ENCODE data around the gene PPP1R14C.

PPP1R14C gene

DNA sequence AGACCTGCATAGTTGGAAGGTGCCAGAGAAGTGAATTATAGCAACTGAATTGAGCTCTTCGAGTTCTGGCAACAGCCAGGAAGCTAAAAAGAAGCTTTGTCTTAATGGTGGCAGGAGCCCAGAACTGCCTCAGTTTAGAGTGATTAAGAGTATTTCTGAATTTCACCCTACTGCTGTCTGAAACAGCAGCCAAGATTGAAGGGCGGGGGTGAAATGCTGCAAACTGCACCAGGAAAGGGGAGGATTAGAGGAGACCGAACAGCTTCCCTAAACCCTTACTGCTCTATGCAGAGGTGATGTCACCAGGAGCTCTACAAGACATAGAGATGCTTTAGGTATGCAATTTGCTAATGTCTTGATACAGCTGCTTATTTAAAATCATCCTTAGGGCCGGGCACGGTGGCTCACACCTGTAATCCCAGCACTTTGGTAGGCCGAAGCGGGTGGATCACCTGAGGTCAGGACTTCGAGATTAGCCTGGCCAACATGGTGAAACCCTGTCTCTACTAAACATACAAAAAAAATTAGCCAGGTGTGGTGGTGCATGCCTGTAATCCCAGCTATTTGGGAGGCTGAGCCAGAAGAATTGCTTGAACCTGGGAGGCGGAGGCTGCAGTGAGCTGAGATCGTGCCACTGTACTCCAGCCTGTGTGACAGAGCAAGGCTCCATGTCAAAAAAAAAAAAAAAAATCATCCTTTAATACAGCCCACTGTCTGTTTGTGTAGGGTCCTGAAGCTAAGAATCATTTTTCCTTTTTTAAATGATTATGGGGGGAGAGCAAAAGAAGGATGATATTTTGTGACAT is 134.3 kb downstream of the PPP1R14C start:
- H3K27me3 ChIP-seq (ENCODE audit: insufficient read depth, insufficient read length): no peaks in the 10 kb centered on the region
- no peak for DNase-seq (ENCODE audit: low read depth, low spot score)
- H3K4me3 ChIP-seq (ENCODE audit: insufficient read length, low read depth): no peak overlapping the region
- peaks cover 2% of the 10 kb centered on the region for H3K4me1 ChIP-seq (ENCODE audit: insufficient read depth, insufficient read length)
- H3K9ac ChIP-seq (ENCODE audit: insufficient read length, low read depth): no peak overlapping the region
- TF ChIP-seq YY1 (IDR thresholded peaks at IDR 0.05; ENCODE audit: insufficient read depth, insufficient read length) (no peak), ZNF274 (IDR thresholded peaks at IDR 0.05; ENCODE audit: low read depth, low read length) (no peak), SUZ12 (IDR thresholded peaks at IDR 0.05; ENCODE audit: extremely low read depth, insufficient read depth, insufficient read length) (no peak)
- no peaks in the 10 kb centered on the region for H3K36me3 ChIP-seq (ENCODE audit: insufficient read depth, insufficient read length, low read length)
- H3K9me3 ChIP-seq (ENCODE audit: insufficient read depth, low read length): no peaks in the 10 kb centered on the region

DNA sequence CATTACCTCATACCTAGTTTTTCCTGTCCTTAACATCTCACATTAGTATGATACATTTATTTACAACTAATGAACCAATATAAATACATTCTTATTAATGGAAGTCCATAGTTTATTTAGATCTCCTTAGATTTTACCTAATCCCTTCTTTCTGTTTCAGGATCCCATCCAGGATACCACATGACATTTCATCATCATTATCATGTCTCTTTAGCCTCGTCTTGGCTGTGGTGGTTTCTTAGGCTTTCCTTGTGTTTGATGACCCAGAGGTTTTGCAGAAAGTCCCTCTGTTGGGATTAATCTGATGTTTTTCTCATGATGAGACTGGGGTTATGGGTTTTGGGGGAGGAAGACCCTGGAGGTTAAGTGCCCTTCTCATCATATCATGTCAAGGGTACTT is 136.7 kb downstream of the PPP1R14C start:
- TF ChIP-seq SUZ12 (IDR thresholded peaks at IDR 0.05; ENCODE audit: extremely low read depth, insufficient read depth, insufficient read length) (no peak), ZNF274 (IDR thresholded peaks at IDR 0.05; ENCODE audit: low read depth, low read length) (no peak), YY1 (IDR thresholded peaks at IDR 0.05; ENCODE audit: insufficient read depth, insufficient read length) (no peak)
- no peak for DNase-seq (ENCODE audit: low read depth, low spot score)
- Histone ChIP-seq H3K9ac (ENCODE audit: insufficient read length, low read depth) (no peak overlapping the region), H3K4me1 (ENCODE audit: insufficient read depth, insufficient read length) (no peaks in the 10 kb centered on the region), H3K9me3 (ENCODE audit: insufficient read depth, low read length) (no peaks in the 10 kb centered on the region), H3K27me3 (ENCODE audit: insufficient read depth, insufficient read length) (no peaks in the 10 kb centered on the region), H3K36me3 (ENCODE audit: insufficient read depth, insufficient read length, low read length) (no peaks in the 10 kb centered on the region), H3K4me3 (ENCODE audit: insufficient read length, low read depth) (no peak overlapping the region)

DNA sequence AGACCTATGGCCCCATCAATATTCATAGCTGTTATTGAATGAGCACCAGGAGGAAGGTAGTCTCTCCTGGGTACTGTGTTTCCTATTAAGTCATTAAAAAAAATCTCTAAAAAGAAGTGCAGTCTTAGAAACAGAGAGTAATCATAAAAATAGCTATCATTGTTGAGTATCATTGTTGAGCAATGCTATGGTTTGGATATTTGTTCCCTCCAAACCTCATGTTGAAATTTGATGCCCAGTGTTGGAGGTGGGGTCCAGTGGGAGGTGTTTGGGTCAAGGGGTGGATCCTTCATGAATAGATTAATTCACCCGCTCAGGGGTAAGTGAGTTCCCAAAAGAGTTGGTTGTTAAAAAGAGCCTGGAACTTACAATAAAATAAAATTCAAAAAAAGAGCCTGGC is 137.9 kb downstream of the PPP1R14C start:
- no peak for TF ChIP-seq SUZ12 (IDR thresholded peaks at IDR 0.05; ENCODE audit: extremely low read depth, insufficient read depth, insufficient read length)
- TF ChIP-seq YY1 (IDR thresholded peaks at IDR 0.05; ENCODE audit: insufficient read depth, insufficient read length): no peak
- no peak for TF ChIP-seq ZNF274 (IDR thresholded peaks at IDR 0.05; ENCODE audit: low read depth, low read length)
- Histone ChIP-seq H3K9me3 (ENCODE audit: insufficient read depth, low read length) (no peaks in the 10 kb centered on the region), H3K9ac (ENCODE audit: insufficient read length, low read depth) (no peak overlapping the region), H3K36me3 (ENCODE audit: insufficient read depth, insufficient read length, low read length) (no peaks in the 10 kb centered on the region), H3K4me1 (ENCODE audit: insufficient read depth, insufficient read length) (no peaks in the 10 kb centered on the region), H3K4me3 (ENCODE audit: insufficient read length, low read depth) (no peak overlapping the region), H3K27me3 (ENCODE audit: insufficient read depth, insufficient read length) (no peaks in the 10 kb centered on the region)
- DNase-seq (ENCODE audit: low read depth, low spot score): no peak

DNA sequence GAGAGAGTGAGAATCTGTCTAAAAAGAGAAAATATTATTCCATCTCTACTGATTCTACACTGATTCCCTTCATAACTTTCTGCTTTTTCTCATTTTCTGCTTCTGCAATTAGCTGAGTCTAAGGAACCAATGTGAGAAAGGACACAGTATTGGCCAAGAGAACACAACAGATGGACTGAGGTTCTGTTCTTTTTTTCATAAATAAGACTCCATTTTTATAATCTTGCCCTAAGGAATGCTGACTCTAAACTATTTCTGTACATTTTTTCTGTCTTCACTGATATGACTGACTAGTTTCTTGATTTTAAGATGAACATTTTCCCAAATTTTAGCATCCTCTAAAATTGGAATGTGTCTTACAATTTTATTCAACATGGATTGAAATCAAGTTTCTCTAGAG is 138.9 kb downstream of the PPP1R14C start:
- Histone ChIP-seq H3K9ac (ENCODE audit: insufficient read length, low read depth) (no peak overlapping the region), H3K4me1 (ENCODE audit: insufficient read depth, insufficient read length) (no peaks in the 10 kb centered on the region), H3K36me3 (ENCODE audit: insufficient read depth, insufficient read length, low read length) (no peaks in the 10 kb centered on the region), H3K27me3 (ENCODE audit: insufficient read depth, insufficient read length) (no peaks in the 10 kb centered on the region), H3K4me3 (ENCODE audit: insufficient read length, low read depth) (no peak overlapping the region), H3K9me3 (ENCODE audit: insufficient read depth, low read length) (peaks cover 5% of the 10 kb centered on the region; the same call in 1 of the 2 replicates)
- no peak for DNase-seq (ENCODE audit: low read depth, low spot score)
- TF ChIP-seq SUZ12 (IDR thresholded peaks at IDR 0.05; ENCODE audit: extremely low read depth, insufficient read depth, insufficient read length) (no peak), YY1 (IDR thresholded peaks at IDR 0.05; ENCODE audit: insufficient read depth, insufficient read length) (no peak), ZNF274 (IDR thresholded peaks at IDR 0.05; ENCODE audit: low read depth, low read length) (no peak)

DNA sequence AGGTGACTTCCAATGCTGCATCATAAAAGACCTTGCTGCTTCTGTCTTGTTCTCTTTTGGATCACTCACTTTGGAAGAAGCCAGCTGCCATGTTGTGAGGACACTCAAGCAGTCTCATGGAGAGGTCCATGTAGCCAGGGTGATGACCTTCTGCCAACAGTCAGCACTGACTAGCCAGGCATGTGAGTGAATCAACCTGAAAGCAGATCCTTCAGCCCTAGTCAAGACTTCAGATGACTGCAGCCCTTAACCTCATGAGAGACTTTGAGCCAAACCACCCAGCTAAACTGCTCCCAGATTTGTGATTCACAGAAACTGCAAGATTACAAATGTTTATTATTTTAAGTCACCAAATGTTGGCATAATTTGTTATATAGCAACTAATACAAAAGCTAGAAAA is 140.0 kb downstream of the PPP1R14C start:
- no peak for DNase-seq (ENCODE audit: low read depth, low spot score)
- no peak for TF ChIP-seq YY1 (IDR thresholded peaks at IDR 0.05; ENCODE audit: insufficient read depth, insufficient read length)
- no peak for TF ChIP-seq ZNF274 (IDR thresholded peaks at IDR 0.05; ENCODE audit: low read depth, low read length)
- TF ChIP-seq SUZ12 (IDR thresholded peaks at IDR 0.05; ENCODE audit: extremely low read depth, insufficient read depth, insufficient read length): no peak
- Histone ChIP-seq H3K36me3 (ENCODE audit: insufficient read depth, insufficient read length, low read length) (no peaks in the 10 kb centered on the region), H3K9ac (ENCODE audit: insufficient read length, low read depth) (no peak overlapping the region), H3K4me3 (ENCODE audit: insufficient read length, low read depth) (no peak overlapping the region), H3K4me1 (ENCODE audit: insufficient read depth, insufficient read length) (no peaks in the 10 kb centered on the region), H3K9me3 (ENCODE audit: insufficient read depth, low read length) (peaks cover 10% of the 10 kb centered on the region; the same call in 1 of the 2 replicates), H3K27me3 (ENCODE audit: insufficient read depth, insufficient read length) (no peaks in the 10 kb centered on the region)

DNA sequence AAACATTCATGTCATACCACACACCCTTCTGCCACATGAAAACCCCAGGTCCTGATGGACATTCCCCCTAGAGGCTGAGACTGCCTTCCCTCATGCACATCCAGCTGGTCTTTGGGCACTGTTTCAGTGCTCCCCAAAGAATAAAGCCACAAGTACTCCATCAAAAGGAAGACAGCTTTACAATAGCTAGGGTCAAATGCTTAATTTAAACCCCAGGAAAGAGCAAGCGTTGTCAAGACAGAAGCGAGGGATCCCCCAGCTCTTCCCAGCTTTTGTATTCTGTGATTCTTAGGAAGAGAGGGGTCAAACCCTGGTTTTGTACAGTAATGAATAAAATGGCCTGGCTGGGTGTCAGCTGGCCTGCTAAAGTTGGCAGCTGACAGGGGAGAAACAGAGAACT is 143.6 kb downstream of the PPP1R14C start:
- TF ChIP-seq YY1 (IDR thresholded peaks at IDR 0.05; ENCODE audit: insufficient read depth, insufficient read length) (no peak), SUZ12 (IDR thresholded peaks at IDR 0.05; ENCODE audit: extremely low read depth, insufficient read depth, insufficient read length) (no peak), ZNF274 (IDR thresholded peaks at IDR 0.05; ENCODE audit: low read depth, low read length) (no peak)
- H3K4me1 ChIP-seq (ENCODE audit: insufficient read depth, insufficient read length): no peaks in the 10 kb centered on the region
- H3K9me3 ChIP-seq (ENCODE audit: insufficient read depth, low read length): peaks cover 10% of the 10 kb centered on the region; the same call in 1 of the 2 replicates
- no peaks in the 10 kb centered on the region for H3K36me3 ChIP-seq (ENCODE audit: insufficient read depth, insufficient read length, low read length)
- H3K27me3 ChIP-seq (ENCODE audit: insufficient read depth, insufficient read length): no peaks in the 10 kb centered on the region
- H3K9ac ChIP-seq (ENCODE audit: insufficient read length, low read depth): no peak overlapping the region
- no peak overlapping the region for H3K4me3 ChIP-seq (ENCODE audit: insufficient read length, low read depth)
- no peak for DNase-seq (ENCODE audit: low read depth, low spot score)

DNA sequence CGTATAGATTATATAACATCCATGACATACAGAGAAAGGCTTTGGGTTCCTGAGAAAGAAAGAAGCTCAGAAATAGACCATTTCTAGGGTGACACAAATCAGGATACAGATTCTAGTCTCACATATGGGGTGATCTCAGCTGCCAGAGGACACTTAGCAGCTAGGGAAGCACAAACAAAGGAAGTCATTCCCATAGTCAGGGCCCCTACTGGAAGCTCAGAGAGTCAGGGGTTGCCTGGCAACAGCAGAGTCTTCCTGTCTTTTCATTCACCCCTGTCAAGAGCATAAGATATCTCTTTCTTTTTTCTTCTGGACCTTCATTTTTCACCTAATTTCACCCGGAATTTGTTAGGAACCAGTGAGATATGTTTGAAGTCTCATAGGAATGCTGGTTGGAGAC is 144.1 kb downstream of the PPP1R14C start:
- Histone ChIP-seq H3K9me3 (ENCODE audit: insufficient read depth, low read length) (peaks cover 10% of the 10 kb centered on the region; the same call in 1 of the 2 replicates), H3K27me3 (ENCODE audit: insufficient read depth, insufficient read length) (no peaks in the 10 kb centered on the region), H3K4me1 (ENCODE audit: insufficient read depth, insufficient read length) (no peaks in the 10 kb centered on the region), H3K36me3 (ENCODE audit: insufficient read depth, insufficient read length, low read length) (no peaks in the 10 kb centered on the region), H3K4me3 (ENCODE audit: insufficient read length, low read depth) (no peak overlapping the region), H3K9ac (ENCODE audit: insufficient read length, low read depth) (no peak overlapping the region)
- no peak for TF ChIP-seq ZNF274 (IDR thresholded peaks at IDR 0.05; ENCODE audit: low read depth, low read length)
- DNase-seq (ENCODE audit: low read depth, low spot score): no peak
